HuH-7 (cell line): ENCODE results near the gene FOXP1.

Source experiments
- DNase-seq: peaks from one replicate; pipeline ENCODE4 v3.0.0; 2011; ENCODE audit warnings: low spot score

FOXP1 gene

DNA sequence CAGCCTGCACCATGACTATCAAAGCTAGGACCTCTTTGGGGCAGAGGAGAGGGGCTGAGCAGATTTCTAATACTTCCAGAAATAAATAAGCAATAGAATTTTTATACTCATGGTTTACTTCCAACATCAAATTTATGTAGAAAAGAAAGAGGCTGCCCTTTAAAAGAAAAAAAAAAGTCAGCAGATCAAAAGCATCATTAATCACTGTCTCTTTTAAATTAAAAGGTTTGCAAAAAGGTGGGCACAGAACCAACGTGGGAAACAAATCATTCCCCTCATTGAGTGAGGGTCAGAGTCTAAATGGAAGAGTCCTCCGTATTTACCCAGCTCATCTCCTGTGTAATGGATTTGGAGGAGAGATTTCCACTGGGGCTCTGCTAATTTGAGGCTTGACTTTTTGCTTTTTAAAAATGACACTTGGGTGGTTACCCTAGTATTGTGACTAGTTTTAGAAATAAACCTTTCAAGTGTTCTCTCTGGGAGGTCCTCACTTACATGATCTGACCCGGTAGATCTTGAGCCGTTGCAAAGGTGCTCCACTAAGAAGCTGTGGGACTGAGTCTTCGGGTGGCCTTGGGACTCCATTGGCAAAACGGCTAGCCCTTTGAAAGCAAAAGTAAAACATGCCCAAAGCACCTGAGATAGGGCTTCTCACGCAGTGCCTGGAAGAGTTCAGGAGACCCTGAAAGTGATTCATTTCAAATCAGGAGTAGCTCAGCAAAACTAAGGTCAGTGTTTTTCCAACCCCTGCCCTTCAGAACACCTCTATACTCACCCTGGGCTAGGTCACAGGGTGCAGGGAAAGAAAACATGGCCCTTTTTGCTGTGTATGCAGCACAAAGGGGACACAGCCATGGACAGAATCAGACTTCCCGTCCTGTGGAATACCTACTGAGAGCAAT lies 320.9 kb downstream of the FOXP1 start:
- DNase-seq, result no peak

DNA sequence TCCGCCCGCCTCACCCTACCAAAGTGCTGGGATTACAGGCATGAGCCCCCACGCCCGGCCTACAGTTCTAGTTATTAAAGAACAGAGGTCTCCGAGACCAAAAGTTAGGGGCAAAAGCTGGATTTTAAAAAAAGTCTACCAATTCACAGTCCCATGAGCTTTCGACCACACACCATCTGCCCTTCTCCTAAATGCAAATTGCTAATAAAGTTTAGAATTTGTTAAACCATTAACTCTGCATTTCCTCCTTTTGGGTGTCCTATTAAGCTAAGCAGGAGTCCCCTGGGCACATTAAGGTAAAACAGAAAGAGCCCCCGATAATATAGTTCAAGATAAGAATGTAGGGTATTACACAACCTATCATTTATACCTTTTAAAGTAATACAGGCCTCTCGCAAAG lies 322.7 kb downstream of the FOXP1 start:
- no peak for DNase-seq

DNA sequence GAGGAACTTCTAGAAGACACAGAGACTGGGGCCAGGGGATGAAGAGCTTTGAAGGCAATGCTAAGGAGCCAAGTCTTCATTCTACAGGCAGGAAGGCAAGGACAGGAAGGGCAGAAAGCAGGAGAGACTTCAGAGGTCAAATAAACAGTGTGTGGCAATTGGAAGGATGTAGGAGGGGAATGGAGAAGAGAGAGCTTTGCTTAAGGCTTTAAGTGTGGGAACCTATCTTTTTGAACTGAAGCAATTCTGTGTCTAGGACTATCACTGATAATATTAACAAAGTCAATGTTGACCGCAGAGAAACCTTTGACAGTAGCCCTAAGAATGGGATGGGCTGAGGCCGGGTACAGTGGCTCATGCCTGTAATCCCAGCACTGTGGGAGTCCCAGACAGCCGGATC lies 325.0 kb downstream of the FOXP1 start:
- no peak for DNase-seq

DNA sequence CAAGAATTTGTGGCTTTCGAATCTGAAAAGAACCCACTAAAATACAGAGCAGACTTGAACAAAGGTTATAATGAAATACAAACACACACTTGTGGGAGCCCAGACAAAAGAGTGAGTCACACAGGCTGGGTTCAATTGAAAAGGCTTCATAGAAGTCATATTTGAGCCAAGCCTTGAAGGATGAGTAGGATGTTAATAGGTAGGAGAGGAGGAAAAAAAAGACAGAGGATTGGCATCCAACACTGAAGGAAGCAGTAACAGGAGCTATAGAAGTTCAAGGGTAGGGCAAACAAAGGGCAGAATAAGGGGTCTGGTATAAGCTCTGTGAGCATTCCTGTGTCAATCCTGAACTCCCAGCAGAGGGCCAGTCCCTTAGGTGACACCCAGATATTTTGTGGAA lies 325.4 kb downstream of the FOXP1 start:
- no peak for DNase-seq

DNA sequence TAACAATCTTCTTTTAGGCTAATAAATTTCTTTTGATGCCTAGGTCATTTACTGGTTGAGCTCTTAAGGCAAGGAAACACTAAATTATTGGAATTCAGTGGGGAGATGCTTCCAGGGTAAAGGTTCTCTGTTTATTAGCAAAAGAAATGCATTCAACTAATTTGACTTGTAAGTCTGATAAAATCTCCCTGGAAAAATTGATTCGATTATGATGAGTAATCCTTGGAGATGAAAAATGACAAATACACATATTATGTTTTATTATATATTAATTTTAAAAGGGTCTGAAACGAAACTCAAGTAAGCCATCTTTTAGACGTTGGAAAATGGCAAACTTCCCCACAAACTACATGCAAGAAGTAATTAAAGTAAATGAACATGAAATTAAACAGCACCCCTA lies 328.0 kb downstream of the FOXP1 start:
- DNase-seq, result no peak

DNA sequence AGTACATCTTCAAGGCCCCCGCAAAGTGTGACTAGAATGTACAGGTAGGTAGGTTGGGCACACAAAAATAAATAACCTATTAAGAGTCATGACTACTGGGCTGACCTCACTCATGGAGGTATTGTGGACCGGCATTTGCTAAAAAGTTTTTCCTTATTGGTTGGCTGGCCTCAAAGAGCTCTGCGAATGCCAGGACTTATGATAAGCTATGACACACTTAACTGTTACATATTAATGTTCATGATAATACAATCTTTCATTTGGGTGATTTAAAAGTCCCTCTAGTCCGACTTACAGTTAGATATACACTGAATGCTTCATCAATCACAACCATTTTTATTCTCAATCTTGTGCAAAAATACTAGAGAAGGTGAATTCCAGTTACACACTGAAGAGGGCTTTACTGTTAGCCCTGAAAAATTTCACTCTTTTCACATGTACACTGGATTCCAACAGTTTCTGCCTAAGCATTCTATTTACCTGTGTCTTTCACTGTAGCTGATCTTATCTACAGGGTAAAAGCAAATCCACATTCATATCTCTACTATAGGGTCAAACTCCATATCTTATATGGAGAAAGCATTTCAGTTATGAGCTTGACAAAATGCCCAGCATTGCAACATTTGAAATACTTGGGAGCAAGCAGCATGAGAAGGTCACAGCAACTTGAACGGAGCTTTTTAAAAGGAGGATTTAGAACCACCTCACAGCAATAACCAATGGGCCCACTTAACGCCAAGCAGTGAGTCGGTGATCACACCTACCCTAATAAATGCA lies 329.1 kb downstream of the FOXP1 start:
- no peak for DNase-seq

DNA sequence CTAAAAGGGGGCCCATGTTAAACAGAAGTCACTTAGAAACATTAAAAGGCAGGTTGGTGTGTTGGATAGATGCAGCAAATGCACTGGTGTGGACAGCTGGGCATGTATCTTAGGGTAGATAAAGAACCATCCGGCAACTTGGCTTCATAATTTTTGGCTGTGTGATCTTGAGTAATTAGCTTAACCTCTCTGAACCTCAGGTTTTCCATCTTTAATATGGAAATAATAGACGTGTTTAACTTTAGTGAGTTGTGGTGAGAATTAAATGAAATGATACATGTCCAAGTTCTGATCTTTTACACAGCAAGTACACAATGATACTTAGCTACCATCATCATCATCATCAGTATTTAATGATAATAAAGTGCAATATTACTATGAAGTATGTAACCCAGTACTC lies 330.4 kb downstream of the FOXP1 start:
- DNase-seq, result no peak

DNA sequence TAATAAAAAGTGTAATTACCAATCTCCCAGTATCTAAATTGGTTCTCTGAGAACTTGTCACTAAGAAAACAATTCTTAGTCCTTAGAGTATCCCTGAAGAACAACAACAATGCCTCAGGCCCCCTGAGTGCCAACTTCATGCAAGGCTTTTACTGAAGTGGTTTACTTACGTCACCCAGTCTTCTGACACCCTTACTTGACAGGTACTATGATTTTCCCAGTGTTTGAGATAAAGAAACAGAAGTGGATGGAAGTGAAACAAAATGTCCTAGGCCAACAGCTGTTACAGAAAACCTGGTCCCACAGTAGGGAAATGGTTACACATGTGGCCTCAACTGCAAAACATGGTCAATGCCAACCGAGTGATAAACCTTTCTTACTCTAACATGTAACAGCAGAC lies 331.1 kb downstream of the FOXP1 start:
- DNase-seq, result no peak

DNA sequence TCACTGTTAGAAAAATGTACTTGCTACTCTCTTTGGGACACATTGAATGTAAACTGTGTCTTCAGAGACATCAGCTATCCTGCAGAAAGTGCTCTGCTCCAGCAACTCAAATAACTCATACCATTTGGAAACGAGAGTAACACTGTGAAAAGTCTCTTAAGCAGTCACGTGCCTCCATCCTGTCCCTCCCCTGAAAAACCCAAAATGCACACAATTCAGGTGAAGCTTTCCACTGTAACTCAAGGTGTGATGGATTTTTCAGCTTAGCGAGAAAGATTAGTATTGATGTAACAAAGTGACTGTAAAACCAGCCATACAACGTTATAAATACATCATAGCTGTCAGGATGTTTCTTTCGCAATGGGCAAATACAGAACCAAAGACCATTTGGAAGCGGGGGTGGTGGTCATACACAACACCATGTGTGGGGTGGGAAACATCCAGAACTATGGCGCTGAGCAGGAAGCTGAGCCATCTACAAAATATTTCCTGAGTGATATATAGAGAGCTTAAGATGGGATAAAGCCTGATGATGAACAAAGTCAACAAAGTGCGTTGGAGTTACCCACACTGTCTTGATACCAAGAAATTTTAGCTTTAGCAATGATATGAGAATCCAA lies 332.3 kb downstream of the FOXP1 start:
- no peak for DNase-seq

DNA sequence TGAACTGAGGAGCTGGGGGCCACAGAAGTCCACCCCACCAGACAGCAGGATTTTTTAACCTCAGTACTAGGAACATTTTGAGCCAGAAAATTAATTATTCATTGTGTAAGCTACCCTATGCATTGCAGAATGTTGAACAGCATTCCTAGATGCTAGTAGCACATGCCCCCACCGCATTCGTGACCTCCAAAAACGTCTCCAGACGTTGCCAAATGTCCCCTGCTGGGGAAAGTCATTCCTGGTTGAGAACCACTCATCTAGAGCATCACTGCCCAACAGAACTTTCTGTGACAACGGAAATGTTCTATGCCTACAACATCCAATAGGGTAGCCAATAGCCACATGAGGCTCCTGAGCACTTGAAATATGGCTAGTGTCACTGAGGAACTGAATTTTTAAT lies 333.5 kb downstream of the FOXP1 start:
- DNase-seq, result no peak

DNA sequence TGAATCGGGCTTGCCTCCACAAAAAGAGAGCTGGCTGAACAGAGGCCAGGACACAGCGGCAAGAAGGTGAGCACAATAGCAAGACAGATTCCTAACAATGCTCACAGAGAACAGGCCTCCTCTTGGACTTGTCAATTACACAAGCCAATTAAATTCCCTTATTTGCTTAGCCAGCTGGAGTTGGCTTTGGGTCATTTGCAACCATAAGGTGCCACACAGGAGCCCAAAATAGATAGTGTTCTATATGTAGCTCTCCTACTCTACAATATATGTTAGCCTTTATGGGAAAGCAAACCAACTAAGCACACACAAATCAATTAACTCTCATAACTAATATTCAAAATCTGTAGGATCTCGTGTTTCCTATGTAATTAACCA lies 335.6 kb downstream of the FOXP1 start:
- DNase-seq, result no peak

DNA sequence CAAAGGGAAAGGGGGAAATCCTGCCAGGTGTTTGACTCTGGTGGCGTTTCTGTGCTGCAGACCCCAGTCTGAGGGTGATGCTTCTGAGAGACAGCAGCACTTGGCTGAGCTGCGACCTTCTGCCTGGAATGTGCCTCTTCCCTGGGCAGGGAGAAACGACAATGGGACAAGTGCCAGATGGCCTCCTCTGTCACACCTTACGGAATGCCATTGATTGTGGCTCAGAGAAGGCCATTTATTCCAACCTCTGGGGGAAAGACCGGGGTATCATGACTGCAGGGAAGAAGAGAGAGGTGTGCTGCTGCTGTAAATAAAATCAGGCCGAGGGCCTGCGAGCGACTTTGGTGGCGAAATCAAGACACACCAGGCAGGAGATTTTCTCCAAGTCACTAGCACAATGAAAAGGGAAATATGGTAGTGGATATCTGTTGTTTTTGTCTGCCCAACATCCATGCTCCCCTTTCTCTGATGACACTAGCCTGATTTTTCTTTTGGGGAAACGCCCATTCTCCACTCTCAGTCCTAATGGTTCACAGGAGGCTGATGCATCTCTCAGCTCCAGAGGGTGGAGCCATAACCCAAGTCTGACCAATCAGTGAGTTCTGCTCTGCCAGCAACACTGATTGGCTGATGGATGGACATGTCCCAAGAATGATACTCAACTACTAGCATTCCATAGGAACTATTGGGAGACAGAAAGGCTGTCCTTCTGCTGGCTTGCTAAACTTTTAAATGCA lies 336.1 kb downstream of the FOXP1 start:
- peak; percentile 49 for DNase-seq

DNA sequence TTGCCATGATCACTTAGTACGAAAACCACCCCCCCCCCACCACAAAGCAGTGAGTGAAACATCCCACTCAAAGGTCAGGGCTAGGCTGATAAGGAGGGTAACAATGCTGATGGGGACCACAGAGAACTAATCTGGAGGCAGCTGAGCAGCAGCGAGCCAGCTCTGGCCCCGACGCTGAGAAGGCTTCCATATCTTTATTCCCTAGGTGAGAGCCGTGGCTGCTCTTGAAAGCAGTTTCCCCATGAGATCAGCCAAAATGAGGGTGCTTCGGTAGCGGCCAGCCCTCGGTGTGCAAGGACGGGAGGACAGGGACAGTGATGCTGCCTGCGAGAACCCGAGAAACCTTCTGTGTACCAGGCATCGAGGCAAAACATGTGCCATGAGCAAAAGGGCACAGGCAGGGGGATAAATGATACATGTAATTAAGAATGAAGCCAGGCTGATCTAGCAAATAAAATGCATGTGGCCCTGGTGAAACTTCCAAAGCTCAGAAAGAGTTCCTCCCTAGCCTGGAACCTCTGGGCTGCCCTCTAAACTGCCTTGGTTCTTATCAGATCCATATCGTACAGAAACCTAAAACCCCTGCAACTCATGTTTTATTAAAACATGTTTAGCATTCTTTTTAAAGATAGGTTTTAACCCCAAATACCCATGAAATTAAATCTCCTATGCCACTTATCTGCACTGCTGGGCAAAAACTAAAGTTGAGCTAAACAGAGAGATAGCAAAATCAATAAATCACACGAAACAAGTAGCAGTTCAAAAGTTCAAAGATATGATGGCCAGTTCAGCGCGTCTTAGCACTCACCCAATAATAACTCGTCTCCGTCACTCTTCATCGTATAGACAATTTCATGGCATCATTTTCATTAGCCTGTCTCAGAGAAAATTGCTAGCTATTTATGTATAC lies 337.3 kb downstream of the FOXP1 start:
- DNase-seq, result no peak

DNA sequence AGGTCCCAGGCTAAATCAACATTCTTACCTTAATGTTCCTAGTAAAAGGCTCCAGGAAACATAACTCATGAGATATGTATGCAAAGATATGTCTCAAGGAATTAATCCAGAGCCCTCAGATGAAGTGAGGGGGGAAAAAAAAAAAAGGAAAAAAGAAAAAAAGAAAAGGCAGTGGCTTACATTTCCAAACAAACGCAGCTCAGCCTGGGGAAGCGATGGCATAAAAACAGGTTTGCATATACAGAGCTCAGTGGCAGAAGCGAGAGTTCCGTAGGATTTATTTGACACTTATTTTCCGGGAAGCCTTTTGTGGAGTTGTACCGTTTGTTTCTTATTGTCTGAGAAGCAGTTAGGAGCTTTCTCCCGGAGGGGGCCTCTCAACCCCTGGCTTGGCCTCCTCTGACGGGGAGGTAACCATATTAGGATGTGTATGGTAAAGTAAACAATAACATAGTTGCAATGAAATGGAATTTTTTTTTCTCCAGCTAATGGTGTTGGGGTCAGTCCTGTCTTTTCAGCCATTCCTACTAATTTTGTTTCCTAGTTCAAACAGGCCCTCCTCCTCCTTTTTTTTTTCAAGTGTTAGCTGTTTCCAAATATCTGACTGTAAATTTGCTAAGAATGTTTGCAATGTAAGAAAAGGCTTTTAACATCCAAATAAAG lies 338.6 kb downstream of the FOXP1 start:
- no peak for DNase-seq

DNA sequence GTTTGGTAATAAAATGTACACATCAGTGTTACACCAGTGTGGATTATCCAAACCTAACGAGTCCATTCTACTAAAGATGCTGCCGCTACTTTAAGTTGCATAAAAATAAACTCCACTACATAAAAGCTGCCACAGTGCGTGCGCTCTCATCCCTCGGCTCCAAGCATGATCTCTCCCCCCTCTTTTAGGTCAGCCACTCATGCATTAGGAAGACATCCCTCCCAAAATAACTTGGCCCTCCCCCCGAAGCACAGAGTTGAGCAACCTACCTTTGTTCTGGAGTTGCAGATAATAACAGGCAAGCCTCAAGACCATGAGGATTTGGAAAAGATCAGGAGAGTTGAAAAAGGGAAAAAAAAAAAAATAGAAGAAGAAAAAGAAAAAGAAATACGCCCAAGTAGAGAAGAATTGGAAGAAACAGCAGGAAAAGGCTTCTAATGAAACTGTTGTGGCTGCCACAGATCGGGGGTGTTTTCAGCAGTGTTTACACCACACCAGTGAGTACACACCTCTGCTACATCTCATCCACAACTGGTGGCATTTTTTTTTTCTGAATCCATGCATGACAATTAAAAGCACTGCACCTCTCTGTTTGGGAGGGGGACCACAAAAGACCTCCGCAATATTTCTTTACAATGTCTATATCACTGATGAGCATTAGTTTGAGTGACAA lies 339.2 kb downstream of the FOXP1 start:
- no peak for DNase-seq

DNA sequence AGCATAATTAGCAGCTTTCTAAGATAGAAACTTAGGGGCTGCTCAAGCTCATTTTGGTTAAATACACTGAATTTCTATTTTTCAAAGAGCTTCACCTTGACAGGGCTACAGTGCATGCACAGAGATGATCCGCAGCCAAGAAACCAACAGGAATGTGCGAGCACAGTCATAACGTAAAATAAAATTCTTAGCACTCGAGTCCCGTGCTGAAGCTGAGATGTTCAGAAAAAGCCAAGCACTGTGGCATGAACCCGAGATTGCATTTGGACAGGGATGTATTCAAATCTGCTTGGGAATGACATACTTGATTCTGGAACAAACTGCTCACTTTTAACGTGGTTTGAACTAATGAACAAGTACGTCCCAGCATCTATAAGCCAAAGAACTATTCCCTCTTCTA lies 340.3 kb downstream of the FOXP1 start:
- no peak for DNase-seq

DNA sequence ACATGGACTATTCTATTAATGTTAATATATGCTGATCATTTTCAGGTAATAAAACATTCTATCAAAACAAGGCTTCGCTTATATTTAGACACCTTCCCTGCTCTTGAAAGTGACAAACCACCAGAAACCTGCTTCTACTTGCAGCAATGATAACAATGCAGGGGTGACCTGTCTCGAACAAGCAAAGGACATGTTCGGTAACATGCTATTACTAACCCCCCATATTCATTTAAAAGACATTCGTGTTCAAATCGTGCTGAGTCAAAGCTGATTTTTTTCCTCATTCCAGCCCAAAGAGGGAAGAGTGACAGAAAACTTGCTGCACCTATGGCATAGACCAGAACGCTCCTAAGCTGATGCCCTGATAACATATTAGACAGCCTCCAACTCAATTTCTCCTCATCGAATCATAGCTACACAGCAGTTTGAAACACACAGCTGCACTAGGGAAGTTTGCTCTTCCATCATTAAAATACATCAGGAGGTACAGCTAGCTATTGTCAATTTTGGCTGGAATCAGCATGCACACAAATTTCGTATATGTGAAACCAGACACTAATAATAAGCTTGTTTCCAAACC lies 341.5 kb downstream of the FOXP1 start:
- DNase-seq, result no peak

DNA sequence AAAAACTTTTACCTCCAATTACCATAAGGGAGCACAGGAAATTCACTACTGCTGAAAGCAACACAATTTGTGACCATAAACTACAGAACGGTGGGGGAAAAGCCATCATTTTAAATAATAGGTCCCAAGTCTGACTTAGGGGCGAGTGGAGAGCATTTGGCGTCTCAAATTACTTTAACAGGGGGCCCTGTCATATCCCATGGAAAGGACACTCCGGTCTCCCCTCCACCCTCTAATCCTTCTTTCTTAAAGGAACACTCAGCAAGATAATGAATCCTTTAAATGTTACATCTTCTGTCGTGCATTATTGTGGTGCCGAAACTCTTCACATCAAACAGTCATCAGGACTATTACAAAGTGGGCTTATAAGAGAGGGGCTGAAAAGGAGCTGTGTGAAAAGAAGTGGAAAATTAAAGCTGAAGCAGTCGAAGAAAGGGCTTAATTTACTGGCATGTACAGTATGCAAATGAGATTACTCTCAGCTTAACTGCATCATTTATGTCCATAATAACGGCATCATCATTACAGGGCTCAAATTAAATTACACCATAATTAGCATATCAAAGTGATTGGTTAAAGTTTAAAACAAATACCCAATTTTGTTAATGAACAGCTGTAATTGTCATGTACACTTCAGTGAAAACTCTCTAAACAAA lies 342.2 kb downstream of the FOXP1 start:
- DNase-seq, result no peak

DNA sequence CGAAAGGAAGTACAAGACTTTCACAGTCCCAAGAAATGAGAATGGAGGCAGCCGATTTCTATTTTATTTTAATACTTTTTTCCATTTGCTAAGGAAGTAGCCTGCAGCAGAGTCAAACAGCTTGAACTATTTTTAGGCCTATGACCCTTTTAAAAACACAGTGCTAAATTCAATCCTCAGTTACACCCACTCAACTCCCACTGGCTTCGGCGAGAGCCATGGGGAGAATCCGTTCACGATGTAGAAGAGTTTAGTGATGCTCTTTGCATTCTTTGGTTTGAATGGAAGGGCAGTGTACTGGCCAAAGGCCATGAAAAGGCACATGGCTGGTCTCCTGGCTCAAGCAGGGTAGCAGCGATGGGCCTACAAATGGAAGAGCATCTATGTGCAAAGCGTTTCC lies 343.5 kb downstream of the FOXP1 start:
- DNase-seq, result no peak
